Astrocyte (in vitro differentiated cells and primary cell): ENCODE data around the gene MARK2.

Experiments
- EZH2 ChIP-seq: IDR thresholded peaks from 2 replicates; pipeline ENCODE4 v1.6.1; 2012; ENCODE audit warnings: mild to moderate bottlenecking, low read length, inconsistent platforms; ENCODE audit not compliant: insufficient read depth
- TF ChIP-seq, protein P1 (sequence below): IDR thresholded peaks from 2 replicates; pipeline ENCODE4 v1.5.1; 2011; ENCODE audit warnings: low read depth, mild to moderate bottlenecking, inconsistent platforms, low read length, moderate library complexity; ENCODE audit not compliant: insufficient read depth

DNA sequence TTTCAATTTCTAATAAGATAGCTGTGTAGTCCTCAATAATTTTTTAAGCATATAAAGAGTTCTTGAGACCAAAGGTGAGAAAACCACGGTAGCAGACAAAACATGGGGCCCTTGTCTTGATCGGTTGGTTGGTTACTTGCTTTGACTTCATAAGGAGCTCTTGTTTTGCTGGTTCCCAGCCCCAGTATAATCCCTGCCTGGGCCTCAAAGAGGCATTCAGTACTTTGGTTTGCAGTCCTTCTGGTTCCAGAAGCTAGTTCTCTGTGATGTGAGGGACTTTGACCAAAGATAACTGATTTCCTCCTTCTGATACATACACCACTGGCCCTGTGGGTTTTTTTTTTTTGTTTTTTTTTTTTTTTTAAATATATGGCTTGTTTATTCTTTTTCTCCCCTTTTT lies 17.1 kb downstream of the MARK2 start:
- TF ChIP-seq, protein P1, sequence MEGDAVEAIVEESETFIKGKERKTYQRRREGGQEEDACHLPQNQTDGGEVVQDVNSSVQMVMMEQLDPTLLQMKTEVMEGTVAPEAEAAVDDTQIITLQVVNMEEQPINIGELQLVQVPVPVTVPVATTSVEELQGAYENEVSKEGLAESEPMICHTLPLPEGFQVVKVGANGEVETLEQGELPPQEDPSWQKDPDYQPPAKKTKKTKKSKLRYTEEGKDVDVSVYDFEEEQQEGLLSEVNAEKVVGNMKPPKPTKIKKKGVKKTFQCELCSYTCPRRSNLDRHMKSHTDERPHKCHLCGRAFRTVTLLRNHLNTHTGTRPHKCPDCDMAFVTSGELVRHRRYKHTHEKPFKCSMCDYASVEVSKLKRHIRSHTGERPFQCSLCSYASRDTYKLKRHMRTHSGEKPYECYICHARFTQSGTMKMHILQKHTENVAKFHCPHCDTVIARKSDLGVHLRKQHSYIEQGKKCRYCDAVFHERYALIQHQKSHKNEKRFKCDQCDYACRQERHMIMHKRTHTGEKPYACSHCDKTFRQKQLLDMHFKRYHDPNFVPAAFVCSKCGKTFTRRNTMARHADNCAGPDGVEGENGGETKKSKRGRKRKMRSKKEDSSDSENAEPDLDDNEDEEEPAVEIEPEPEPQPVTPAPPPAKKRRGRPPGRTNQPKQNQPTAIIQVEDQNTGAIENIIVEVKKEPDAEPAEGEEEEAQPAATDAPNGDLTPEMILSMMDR, result no peak
- no peak for TF ChIP-seq EZH2
